ENCODE data around the gene COMMD8.

COMMD8 gene

DNA sequence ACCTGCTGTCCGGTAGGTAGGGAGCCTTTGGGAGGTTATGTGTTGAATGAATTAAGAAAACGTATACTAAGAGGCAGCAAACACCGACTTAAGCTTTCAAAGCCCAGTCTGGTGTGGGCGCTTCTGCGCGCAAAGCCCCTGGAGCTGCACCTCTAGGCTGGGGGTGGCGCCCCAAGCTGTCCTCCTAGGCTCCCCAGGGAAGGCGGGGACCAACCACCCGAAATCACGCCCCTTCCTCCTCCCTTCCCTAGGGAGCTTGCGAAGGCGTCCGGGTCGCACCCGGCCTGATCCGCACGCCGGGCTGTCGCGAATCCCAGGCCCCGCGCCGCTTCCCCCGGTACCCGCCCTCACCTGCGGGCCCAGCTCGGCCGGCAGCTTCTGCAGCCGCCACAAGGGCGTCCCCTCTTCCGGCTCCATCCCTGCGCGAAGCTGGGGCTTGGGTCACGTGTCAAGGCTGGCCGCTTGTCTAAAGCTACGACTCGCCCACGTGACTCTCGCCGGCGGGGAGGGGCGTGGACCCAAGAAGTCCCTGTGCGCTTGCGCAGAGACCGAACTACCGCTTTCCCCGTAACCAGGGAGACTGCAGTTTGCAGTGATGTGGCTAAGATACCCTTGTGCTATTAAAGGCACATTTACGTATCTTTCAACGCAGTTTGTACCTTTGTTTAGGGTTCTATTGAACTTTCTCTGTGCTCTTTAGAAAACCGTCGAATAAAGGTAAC lies at the start of gene COMMD8:
Gene COMMD8 (minus strand): TSS at position 468 of the 722 bp plus-strand sequence. CDS start 51 bp downstream, at position 417.
- DNase-seq (ENCODE audit: low read depth): peak; percentile 98
- TF ChIP-seq, protein P1, sequence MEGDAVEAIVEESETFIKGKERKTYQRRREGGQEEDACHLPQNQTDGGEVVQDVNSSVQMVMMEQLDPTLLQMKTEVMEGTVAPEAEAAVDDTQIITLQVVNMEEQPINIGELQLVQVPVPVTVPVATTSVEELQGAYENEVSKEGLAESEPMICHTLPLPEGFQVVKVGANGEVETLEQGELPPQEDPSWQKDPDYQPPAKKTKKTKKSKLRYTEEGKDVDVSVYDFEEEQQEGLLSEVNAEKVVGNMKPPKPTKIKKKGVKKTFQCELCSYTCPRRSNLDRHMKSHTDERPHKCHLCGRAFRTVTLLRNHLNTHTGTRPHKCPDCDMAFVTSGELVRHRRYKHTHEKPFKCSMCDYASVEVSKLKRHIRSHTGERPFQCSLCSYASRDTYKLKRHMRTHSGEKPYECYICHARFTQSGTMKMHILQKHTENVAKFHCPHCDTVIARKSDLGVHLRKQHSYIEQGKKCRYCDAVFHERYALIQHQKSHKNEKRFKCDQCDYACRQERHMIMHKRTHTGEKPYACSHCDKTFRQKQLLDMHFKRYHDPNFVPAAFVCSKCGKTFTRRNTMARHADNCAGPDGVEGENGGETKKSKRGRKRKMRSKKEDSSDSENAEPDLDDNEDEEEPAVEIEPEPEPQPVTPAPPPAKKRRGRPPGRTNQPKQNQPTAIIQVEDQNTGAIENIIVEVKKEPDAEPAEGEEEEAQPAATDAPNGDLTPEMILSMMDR (conservative IDR thresholded peaks at IDR 0.05; ENCODE audit: low read depth, low read length): no peak
- H3K4me3 ChIP-seq (ENCODE audit: low read depth, low read length): peak within 1 kb of the TSS; percentile 91

DNA sequence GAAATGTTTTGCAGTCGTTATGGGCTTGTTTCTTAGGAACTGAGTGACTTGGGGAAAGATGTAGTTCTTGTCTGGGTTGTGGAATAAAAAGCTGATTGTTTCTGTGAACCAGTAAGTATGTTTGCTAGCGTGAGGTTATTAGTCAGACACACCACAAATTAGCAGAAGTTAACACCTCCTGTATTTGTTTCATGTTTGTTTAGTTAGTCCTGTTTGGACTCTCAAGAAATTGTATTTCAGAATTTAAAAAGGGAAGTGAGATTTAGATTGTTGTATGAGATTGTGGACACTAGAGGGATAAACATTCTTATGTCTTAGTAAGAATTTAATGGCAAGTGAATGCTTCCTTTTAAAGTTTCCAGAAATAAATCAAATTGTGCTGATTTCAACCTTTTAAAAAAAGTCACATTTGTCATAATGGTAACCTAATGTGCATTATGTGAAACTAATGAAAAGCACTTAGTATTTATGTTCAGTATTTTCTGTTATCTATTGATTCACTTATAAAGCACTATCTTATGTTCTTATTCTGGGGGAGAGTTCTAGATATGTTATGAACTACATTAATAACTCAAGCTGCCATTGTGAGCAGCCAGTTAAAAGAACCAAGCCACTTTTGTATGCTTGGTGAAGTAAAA lies 47.1 kb upstream of the COMMD8 start:
- TF ChIP-seq, protein P1 (conservative IDR thresholded peaks at IDR 0.05; ENCODE audit: low read depth, low read length): peak; percentile 39
- DNase-seq (ENCODE audit: low read depth): peak; percentile 62
- H3K4me3 ChIP-seq (ENCODE audit: low read depth, low read length): no peak overlapping the region

DNA sequence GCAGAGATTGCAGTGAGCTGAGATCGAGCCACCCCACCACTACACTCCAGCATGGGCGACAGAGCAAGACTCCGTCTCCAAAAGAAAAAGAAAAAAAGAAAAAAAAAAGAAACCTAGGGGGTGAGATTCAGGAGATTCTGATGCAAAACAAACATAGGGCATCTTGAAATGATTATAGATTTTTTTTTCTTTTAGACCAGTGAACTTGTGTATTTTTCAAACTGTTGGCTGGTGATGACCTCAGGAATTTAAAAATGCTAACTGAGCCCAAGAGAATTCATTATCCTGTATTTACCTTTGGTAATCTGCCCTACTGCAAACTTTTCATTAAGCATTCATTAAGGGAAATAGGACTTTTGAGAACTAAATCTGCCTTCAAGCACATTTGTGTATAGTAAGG lies 42.2 kb upstream of the COMMD8 start:
- H3K4me3 ChIP-seq (ENCODE audit: low read depth, low read length): no peak overlapping the region
- no peak for DNase-seq (ENCODE audit: low read depth)
- TF ChIP-seq, protein P1 (conservative IDR thresholded peaks at IDR 0.05; ENCODE audit: low read depth, low read length): no peak

DNA sequence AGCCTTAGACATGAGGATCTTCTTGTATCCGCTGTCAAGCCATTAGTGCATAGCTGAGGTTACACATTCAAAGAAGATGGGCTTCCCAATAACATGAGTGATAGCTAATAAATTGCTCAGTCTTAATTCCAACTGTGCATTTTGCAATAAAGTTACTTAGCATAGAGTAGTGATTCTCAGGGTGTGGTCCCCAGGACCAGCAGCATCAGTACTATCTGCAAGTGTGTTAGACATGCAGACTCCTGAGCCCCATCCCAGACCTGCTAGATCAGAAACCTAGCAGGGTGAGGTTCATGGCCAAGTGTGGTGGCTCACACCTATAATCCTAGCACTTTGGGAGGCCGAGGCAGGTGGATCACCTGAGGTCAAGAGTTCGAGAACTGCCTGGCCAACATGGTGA lies 41.6 kb upstream of the COMMD8 start:
- no peak for DNase-seq (ENCODE audit: low read depth)
- TF ChIP-seq, protein P1 (conservative IDR thresholded peaks at IDR 0.05; ENCODE audit: low read depth, low read length): no peak
- no peak overlapping the region for H3K4me3 ChIP-seq (ENCODE audit: low read depth, low read length)

DNA sequence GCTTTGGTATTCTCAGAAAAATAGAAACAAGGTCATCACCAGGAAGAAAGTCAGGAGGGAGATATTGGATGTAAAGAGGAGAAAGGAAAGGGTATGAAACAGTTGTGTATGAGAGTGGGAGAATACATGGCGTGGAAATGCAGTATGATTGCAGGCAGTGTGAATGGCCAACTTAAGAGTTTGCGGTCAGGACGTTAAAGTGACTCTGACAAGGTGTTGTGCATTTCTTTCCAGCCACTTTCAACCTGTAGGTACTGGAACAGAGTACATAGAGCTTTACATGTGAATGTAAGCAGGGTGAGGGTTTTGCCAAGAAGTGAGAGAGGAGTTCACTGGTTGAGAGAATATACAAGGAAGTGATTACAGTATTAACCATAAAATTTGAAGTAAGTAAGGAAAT lies 37.3 kb upstream of the COMMD8 start:
- no peak overlapping the region for H3K4me3 ChIP-seq (ENCODE audit: low read depth, low read length)
- TF ChIP-seq, protein P1 (conservative IDR thresholded peaks at IDR 0.05; ENCODE audit: low read depth, low read length): no peak
- no peak for DNase-seq (ENCODE audit: low read depth)

DNA sequence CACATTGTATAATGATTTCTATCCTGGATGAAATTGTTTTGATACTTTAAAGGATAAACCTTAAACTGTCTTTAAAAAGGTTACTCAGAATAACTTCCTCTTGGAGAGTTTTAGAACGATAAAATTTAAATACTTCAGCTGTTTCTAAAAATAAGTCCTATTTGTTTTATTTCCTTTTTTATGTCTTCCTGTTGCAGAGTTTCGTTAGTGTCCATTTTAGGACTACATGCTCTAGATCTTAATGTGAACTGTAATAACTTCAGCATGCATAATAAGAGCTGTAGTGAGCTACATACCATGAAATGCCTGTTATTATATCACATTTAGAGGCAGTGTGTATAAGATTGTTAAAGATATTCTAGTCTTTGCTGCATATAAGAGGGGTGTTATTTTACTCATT lies 36.2 kb upstream of the COMMD8 start:
- DNase-seq (ENCODE audit: low read depth): no peak
- no peak overlapping the region for H3K4me3 ChIP-seq (ENCODE audit: low read depth, low read length)
- TF ChIP-seq, protein P1 (conservative IDR thresholded peaks at IDR 0.05; ENCODE audit: low read depth, low read length): no peak

DNA sequence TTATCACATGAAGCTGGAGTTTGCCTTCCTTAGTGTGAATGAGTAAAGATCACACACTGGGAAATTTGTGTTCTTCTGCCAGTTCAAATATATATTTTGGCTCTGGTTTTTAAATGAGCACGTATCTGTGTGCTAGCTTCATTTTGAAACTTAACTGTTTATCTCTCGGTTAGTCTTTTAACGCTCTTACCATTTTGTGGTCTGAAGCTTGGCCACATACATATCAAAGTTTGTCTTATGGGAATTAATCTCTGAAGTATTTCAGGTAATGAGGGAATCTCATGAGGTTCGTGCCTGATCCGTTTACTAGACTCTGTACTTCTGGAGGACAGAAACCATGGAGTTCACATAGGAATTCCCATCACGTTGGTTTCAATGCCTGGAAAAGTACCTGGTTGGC lies 35.4 kb upstream of the COMMD8 start:
- H3K4me3 ChIP-seq (ENCODE audit: low read depth, low read length): no peak overlapping the region
- DNase-seq (ENCODE audit: low read depth): no peak
- TF ChIP-seq, protein P1 (conservative IDR thresholded peaks at IDR 0.05; ENCODE audit: low read depth, low read length): no peak

All from choroid plexus epithelial cell (primary cell).